Fibroblast of skin of back (primary cell): ENCODE results near the gene CDH4.
A peak's percentile ranks its signal among the peaks of the same experiment; 100 is the strongest.
"Not testable (repeated sequence)": the region's sequence is repeated elsewhere in the genome, so short reads cannot be mapped to it uniquely, and the experiment has no call there.

ENCODE experiments used
- DNase-seq: peaks from one replicate; pipeline ENCODE4 v3.0.0-alpha.2; 2013

The CDH4 gene

GRCh38 chr20:61391185-61391584 is 139.1 kb downstream of the CDH4 start:
- DNase-seq = no peak

GRCh38 chr20:61391812-61392520 is 139.9 kb downstream of the CDH4 start:
- no peak for DNase-seq

GRCh38 chr20:61394088-61394799 is 142.2 kb downstream of the CDH4 start:
- DNase-seq = no peak

- no peak for DNase-seq
Measured at GRCh38 chr20:61396262-61396848, 144.3 kb downstream of the CDH4 start.

- DNase-seq = no peak
Measured at GRCh38 chr20:61397146-61397545, 145.1 kb downstream of the CDH4 start.

GRCh38 chr20:61397790-61398189 is 145.7 kb downstream of the CDH4 start:
- no peak for DNase-seq

GRCh38 chr20:61399433-61399832 is 147.4 kb downstream of the CDH4 start:
- DNase-seq = no peak

GRCh38 chr20:61400499-61400898 is 148.4 kb downstream of the CDH4 start:
- no peak for DNase-seq

- DNase-seq = no peak
Measured at GRCh38 chr20:61404303-61404702, 152.2 kb downstream of the CDH4 start.

- no peak for DNase-seq
Measured at GRCh38 chr20:61405007-61405406, 152.9 kb downstream of the CDH4 start.

- DNase-seq = not testable (repeated sequence)
Measured at GRCh38 chr20:61406773-61407172, 154.7 kb downstream of the CDH4 start.

- DNase-seq = peak; percentile 30
Measured at GRCh38 chr20:61407561-61407960, 155.5 kb downstream of the CDH4 start.

GRCh38 chr20:61408951-61409740 is 157.1 kb downstream of the CDH4 start:
- no peak for DNase-seq

- DNase-seq = no peak
Measured at GRCh38 chr20:61411743-61412142, 159.7 kb downstream of the CDH4 start.

- no peak for DNase-seq
Measured at GRCh38 chr20:61413752-61414151, 161.7 kb downstream of the CDH4 start.

GRCh38 chr20:61414455-61414991 is 162.5 kb downstream of the CDH4 start:
- DNase-seq = no peak

GRCh38 chr20:61416546-61416945 is 164.5 kb downstream of the CDH4 start:
- no peak for DNase-seq

GRCh38 chr20:61417221-61417941 is 165.3 kb downstream of the CDH4 start:
- no peak for DNase-seq

- DNase-seq = no peak
Measured at GRCh38 chr20:61419010-61419409, 166.9 kb downstream of the CDH4 start.

- no peak for DNase-seq
Measured at GRCh38 chr20:61419501-61419900, 167.4 kb downstream of the CDH4 start.

GRCh38 chr20:61420056-61420455 is 168.0 kb downstream of the CDH4 start:
- DNase-seq = no peak

GRCh38 chr20:61420781-61421180 is 168.7 kb downstream of the CDH4 start:
- DNase-seq = no peak
